Upper lobe of left lung (tissue), 6 donors: ENCODE data around the gene VDR. TPM values are rescaled to one million over a fixed set of nuclear protein-coding genes. Genes with fewer than 3 reads are reported as not detected.
A peak's percentile ranks its signal among the peaks of the same experiment; 100 is the strongest.

Experiments used
- ATAC-seq, 2 donors: fragments of 200-7000 bp; cut with Tn5 transposase; one replicate each; pipeline ENCODE4 v1.9.1; 2022; ENCODE audit warnings: mild to moderate bottlenecking in 2 of 2, moderate library complexity in 2 of 2; ENCODE audit not compliant: low FRiP score in 2 of 2
- DNase-seq, 2 donors: peaks; one replicate each; pipeline ENCODE4 v3.0.0-alpha.2; 2019 to 2020
- H3K27ac ChIP-seq, 4 donors: fragments of 200-600 bp; sonication (generic); one replicate each; pipeline ENCODE4 v1.5.1; 2016 to 2019
- H3K27me3 ChIP-seq, 4 donors: fragments of 200-600 bp; sonication (generic); one replicate each; pipeline ENCODE4 v1.5.1; 2017 to 2019
- H3K36me3 ChIP-seq, 4 donors: fragments of 200-600 bp; sonication (generic); one replicate each; pipeline ENCODE4 v1.5.1; 2016 to 2019
- H3K4me1 ChIP-seq, 4 donors: fragments of 200-600 bp; sonication (generic); one replicate each; pipeline ENCODE4 v1.5.1; 2018 to 2019
- H3K4me3 ChIP-seq, 4 donors: fragments of 200-600 bp; sonication (generic); one replicate each; pipeline ENCODE4 v1.5.1; 2017 to 2019; ENCODE audit warnings: mild to moderate bottlenecking in 2 of 4, moderate library complexity in 1 of 4
- H3K9me3 ChIP-seq, 4 donors: fragments of 200-600 bp; sonication (generic); one replicate each; pipeline ENCODE4 v1.5.1; 2018 to 2019
- EP300 ChIP-seq, 4 donors: sonication (generic); formaldehyde crosslinking; IDR thresholded peaks; one replicate each; pipeline ENCODE4 v1.5.1; 2017; ENCODE audit warnings: antibody characterized with exemption in 4 of 4, control low read depth in 2 of 4
- POLR2A ChIP-seq, 4 donors: fragments of 450-650 bp; IDR thresholded peaks; one replicate each; pipeline ENCODE4 v1.5.1; 2016 to 2017; ENCODE audit warnings: antibody characterized with exemption in 4 of 4, mild to moderate bottlenecking in 2 of 4
- POLR2AphosphoS5 ChIP-seq, 2 donors: sonication (generic); formaldehyde crosslinking; IDR thresholded peaks; one replicate each; pipeline ENCODE4 v1.5.1; 2017; ENCODE audit warnings: antibody characterized with exemption in 2 of 2
- WGBS, 2 donors: methylation state at CpG; one replicate each; pipeline ENCODE4 v1.1.5; 2017 to 2018; 5-methylcytosine and 5-hydroxymethylcytosine counted together
- total RNA-seq, 6 donors: library from RNA; depleted of rRNA in 4 of 6; stranded (reverse); fragments of >200 nt in 4 of 6; gene quantifications; one replicate each; pipeline versions ENCODE4 v1.1.0 to v1.2.1, GENCODE V29; 2016 to 2021
- TF ChIP-seq, protein P1 (sequence below), 6 experiments: fragments of 450-650 bp in 4 of 6; fragments of 200-600 bp in 2 of 6; sonication (generic) in 2 of 6; IDR thresholded peaks; one replicate each; pipeline ENCODE4 v1.5.1; 2016 to 2019; ENCODE audit warnings: antibody characterized with exemption in 6 of 6
- donor health status: DM: no; HTN: no; CAD: no; lungs with moderate emphysema.
- donor health status: DM: no; HTN: yes; CAD: no; lungs with severe emphysema.

The VDR gene
- total RNA-seq, 6 donors from 2014 or later, result 23.0 to 41.1 (median 27.5) TPM

DNA sequence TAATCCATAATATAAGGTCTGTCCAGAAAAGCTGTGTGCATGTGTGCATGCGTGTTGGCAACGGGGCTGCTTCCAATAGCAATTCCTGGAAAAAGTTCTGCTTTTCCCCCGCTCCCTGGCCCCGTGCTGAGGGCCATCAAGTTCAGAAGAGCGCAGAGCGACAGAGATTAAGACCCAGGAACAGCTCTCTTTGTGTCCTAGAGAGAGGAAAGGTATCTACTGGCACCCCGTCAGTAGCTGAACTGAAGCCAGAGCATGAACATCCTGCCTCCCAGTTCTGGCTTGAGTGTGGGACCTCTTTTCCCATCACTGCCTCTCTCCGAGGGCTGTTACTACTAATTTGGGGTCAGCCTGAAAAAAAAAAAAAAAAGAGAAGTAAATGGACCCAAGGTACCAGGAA lies 100.6 kb downstream of the VDR start:
- Histone ChIP-seq H3K9me3 (no peaks in the 10 kb centered on the region), H3K4me1 (peaks cover 100% of the 10 kb centered on the region in 4 donors), H3K4me3 (no peak overlapping the region), H3K27ac (peak overlapping the region; percentile 19 to 99 (median 88)), H3K36me3 (peaks cover 0 to 21% (median 0%) of the 10 kb centered on the region in 4 donors), H3K27me3 (no peaks in the 10 kb centered on the region)
- ATAC-seq, result no peak
- TF ChIP-seq, protein P1, sequence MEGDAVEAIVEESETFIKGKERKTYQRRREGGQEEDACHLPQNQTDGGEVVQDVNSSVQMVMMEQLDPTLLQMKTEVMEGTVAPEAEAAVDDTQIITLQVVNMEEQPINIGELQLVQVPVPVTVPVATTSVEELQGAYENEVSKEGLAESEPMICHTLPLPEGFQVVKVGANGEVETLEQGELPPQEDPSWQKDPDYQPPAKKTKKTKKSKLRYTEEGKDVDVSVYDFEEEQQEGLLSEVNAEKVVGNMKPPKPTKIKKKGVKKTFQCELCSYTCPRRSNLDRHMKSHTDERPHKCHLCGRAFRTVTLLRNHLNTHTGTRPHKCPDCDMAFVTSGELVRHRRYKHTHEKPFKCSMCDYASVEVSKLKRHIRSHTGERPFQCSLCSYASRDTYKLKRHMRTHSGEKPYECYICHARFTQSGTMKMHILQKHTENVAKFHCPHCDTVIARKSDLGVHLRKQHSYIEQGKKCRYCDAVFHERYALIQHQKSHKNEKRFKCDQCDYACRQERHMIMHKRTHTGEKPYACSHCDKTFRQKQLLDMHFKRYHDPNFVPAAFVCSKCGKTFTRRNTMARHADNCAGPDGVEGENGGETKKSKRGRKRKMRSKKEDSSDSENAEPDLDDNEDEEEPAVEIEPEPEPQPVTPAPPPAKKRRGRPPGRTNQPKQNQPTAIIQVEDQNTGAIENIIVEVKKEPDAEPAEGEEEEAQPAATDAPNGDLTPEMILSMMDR (IDR thresholded peaks at IDR 0.05), result no peak
- TF ChIP-seq EP300 (IDR thresholded peaks at IDR 0.05), result no peak
- no peak for TF ChIP-seq POLR2AphosphoS5 (IDR thresholded peaks at IDR 0.05)
- no peak for TF ChIP-seq POLR2A (IDR thresholded peaks at IDR 0.05)
- WGBS, 2 donors, result 63 to 67% methylated on average over 8 of the region's 8 CpGs
- no peak for DNase-seq

DNA sequence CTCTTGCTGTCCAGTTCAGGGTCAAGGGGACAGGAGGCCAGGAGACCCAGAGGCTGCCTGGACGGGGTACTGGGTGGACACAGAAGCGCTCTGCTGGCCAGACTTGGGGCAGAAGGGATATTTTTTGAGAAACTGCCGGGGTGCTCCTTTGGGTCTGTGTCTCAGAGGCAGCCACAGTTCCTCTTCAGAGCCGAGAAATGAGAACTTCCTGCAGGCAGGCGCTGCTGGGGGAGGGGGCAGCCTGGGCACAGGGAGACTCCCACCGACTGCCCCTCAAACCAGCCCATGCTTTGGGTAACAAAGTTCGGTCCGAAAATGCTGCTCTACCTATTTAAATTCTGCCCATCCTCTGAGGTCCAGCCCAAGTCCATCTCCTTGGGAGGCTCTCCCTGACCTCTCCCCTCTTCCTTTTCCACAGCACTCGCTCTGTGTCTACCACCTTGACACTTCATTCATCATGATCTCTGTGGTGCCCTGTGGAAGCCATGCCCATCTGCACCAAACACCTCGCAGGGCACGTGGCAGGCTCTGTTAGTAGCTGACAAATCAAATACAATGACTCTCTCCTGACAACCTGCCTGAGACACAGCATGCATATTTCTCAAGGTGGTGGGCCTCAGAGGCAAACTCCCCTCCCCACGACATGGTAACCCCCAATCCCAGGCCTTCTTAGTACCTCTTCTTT lies 101.5 kb downstream of the VDR start:
- peak in 1 of 2 donors; percentile 20 for DNase-seq
- H3K9me3 ChIP-seq, result no peaks in the 10 kb centered on the region
- no peaks in the 10 kb centered on the region for H3K27me3 ChIP-seq
- peak overlapping the region; percentile 59 to 99 (median 88) for H3K27ac ChIP-seq
- TF ChIP-seq EP300 (IDR thresholded peaks at IDR 0.05), result no peak
- TF ChIP-seq, protein P1 (IDR thresholded peaks at IDR 0.05), result no peak
- TF ChIP-seq POLR2A (IDR thresholded peaks at IDR 0.05), result no peak
- no peak for TF ChIP-seq POLR2AphosphoS5 (IDR thresholded peaks at IDR 0.05)
- peaks cover 92 to 98% (median 94%) of the 10 kb centered on the region in 4 donors for H3K4me1 ChIP-seq
- WGBS, 2 donors, result 49 to 63% methylated on average over 12 of the region's 12 CpGs
- ATAC-seq, result no peak
- H3K4me3 ChIP-seq, result no peak overlapping the region
- peaks cover 2 to 28% (median 5%) of the 10 kb centered on the region in 4 donors for H3K36me3 ChIP-seq

DNA sequence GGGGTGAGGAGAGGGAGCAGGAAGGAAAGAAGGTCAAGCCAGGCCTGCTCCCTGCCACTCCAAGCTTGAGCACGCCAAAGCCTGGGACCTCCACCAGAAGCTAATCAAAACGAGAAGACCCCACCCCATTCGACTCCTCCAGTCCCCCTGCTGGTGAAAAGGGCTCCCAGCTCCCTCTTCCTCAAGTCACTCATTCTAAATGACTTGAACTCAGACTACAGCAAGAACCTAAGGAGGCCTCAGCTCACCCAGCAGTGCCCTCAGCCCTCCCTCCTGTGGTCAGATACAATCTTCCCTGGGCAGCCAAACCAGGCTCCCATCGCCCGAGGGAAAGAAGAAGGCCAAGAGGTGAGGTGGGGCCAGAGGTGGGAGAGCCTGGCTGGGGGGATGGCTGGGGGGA lies 102.5 kb downstream of the VDR start:
- 18 to 23% methylated on average over 3 to 5 of the region's 5 CpGs for WGBS, 2 donors
- TF ChIP-seq, protein P1 (IDR thresholded peaks at IDR 0.05), result peak in 2 of 6 experiments; percentile 12 to 33
- no peak for TF ChIP-seq EP300 (IDR thresholded peaks at IDR 0.05)
- no peaks in the 10 kb centered on the region for H3K27me3 ChIP-seq
- no peaks in the 10 kb centered on the region for H3K9me3 ChIP-seq
- ATAC-seq (no peak), DNase-seq (no peak)
- H3K4me1 ChIP-seq, result peaks cover 82 to 91% (median 84%) of the 10 kb centered on the region in 4 donors
- H3K4me3 ChIP-seq, result peak overlapping the region in 1 of 4 donors; percentile 1
- H3K27ac ChIP-seq, result peak overlapping the region; percentile 59 to 99 (median 88)
- H3K36me3 ChIP-seq, result peaks cover 11 to 39% (median 16%) of the 10 kb centered on the region in 4 donors

DNA sequence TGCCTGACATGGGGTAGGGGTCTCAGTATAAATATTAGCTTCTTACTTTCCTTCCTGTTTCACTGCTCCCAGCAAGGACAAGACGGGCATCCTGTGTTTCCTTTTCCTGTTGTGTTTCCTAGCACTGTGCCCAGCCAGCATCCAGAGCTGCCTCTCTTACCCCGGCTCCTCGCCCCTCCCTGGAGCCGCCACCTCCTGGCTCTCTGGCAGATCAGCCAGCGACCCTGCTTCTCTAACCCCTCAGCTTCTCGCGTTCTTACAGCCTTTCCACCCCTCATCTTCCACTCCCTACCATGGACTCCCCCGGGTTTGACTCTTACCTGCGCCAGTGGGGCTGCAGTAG lies 102.9 kb downstream of the VDR start:
- H3K9me3 ChIP-seq, result no peaks in the 10 kb centered on the region
- ATAC-seq (peak in 1 of 2 donors; percentile 4), DNase-seq (no peak)
- peak overlapping the region; percentile 59 to 99 (median 88) for H3K27ac ChIP-seq
- TF ChIP-seq POLR2AphosphoS5 (IDR thresholded peaks at IDR 0.05), result peak in 1 of 2 donors; percentile 14
- TF ChIP-seq, protein P1 (IDR thresholded peaks at IDR 0.05), result no peak
- TF ChIP-seq EP300 (IDR thresholded peaks at IDR 0.05), result peak in 2 of 4 donors; percentile 9 to 14
- H3K4me1 ChIP-seq, result peaks cover 78 to 87% (median 79%) of the 10 kb centered on the region in 4 donors
- no peaks in the 10 kb centered on the region for H3K27me3 ChIP-seq
- H3K36me3 ChIP-seq, result peaks cover 14 to 43% (median 20%) of the 10 kb centered on the region in 4 donors
- 45% methylated on average over 9 of the region's 9 CpGs for WGBS, 2 donors
- H3K4me3 ChIP-seq, result peak overlapping the region in 1 of 4 donors; percentile 1
